ENCODE measurements around the gene RNF25.

Gene RNF25

DNA sequence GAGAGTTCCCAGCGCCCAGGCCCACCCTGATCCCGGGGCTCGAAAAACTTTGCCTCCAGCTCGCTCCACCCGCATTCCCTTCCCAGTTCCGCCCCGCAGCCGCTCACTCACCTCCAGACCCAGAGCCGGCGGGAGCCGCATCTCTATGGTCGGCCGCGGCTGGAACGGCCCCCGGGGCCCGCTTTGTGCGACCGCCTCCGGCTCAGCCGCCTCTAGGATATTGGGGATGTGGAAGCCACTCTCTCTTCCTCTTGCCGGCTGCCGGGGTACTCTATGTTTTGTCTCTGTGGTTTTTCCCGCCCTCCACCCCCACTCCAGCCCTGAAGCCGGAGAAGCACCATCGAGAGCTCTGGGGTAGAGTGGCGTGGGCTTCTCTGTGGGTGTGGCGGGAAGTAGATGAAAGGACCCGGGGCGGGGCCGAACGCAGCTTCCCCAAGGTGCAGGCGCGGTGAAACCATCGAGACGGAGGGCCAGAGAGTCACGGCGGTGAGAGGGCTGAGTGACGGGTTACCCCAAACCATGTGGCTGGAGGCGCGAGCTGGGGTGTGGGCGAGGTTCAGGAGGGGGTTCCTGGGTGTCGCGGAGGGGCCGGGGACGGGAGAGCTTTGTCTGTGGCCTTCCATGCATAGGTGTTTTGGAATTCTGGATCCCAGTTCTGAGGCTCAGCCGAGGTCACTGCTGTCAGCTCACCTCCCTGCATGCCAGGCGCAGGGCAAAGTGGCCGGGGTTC lies 12.4 kb downstream of the RNF25 start, which contains the start of the genes BCS1L and ZNF142:
BCS1L (plus strand) TSS at position 426 of the 730 bp plus-strand sequence. CDS start 1,305 bp downstream, outside the sequence.
ZNF142 (minus strand) TSS at position 366 of the 730 bp plus-strand sequence. CDS start 3,194 bp downstream, outside the sequence.
- peak; percentile 42 for DNase-seq (ENCODE audit: extremely low read depth, low read depth)
- TF ChIP-seq CTCF (IDR thresholded peaks at IDR 0.05; ENCODE audit: low read depth, low read length), result no peak

- DNase-seq (ENCODE audit: extremely low read depth, low read depth), result no peak
- peak; percentile 47 for TF ChIP-seq CTCF (IDR thresholded peaks at IDR 0.05; ENCODE audit: low read depth, low read length)
Measured at GRCh38 chr2:218658671-218659257, 13.0 kb downstream of the RNF25 start.

- no peak for DNase-seq (ENCODE audit: extremely low read depth, low read depth)
Measured at GRCh38 chr2:218655751-218656150, 16.1 kb downstream of the RNF25 start.

GRCh38 chr2:218648787-218649100 lies 23.1 kb downstream of the RNF25 start:
- DNase-seq (ENCODE audit: extremely low read depth, low read depth), result no peak
- TF ChIP-seq CTCF (IDR thresholded peaks at IDR 0.05; ENCODE audit: low read depth, low read length), result no peak

More at GRCh38 chr2:218655751-218656150, 16.1 kb downstream of the RNF25 start:
- no peak for TF ChIP-seq CTCF (IDR thresholded peaks at IDR 0.05; ENCODE audit: low read depth, low read length)

DNA sequence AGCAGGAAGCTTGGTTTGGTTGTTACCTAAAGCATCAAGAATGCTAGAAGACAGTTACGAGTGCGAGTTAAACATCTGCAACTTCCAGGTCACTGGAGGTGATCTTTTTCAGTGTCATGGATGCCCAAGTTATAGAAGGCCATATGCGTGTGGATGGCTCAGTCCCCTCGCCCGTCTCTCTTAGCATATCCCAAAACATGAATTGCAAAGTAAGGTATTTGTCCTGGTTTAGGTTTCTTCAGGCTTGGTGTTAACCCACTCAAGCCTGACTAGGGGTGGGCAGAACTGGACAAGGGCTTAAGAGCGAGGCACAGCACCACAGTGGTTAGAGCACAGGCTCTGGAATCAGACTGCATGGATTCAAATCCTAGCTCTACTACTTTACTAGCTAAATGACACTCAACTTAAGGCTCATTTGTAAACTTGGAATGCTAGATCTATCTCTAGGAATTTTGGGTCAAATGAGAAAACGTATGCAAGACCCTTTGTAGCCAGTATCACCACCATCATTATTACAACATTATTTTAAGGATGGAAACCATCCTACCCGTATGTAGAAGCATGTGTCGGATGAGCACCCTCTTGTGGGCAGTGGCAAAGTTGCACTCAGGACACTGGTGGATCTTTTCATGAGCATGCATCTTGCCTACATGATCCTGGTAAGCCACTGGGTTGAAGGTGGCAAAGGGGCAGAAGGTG lies 23.6 kb downstream of the RNF25 start:
- peak; percentile 89 for TF ChIP-seq CTCF (IDR thresholded peaks at IDR 0.05; ENCODE audit: low read depth, low read length)
- peak; percentile 28 for DNase-seq (ENCODE audit: extremely low read depth, low read depth)

DNA sequence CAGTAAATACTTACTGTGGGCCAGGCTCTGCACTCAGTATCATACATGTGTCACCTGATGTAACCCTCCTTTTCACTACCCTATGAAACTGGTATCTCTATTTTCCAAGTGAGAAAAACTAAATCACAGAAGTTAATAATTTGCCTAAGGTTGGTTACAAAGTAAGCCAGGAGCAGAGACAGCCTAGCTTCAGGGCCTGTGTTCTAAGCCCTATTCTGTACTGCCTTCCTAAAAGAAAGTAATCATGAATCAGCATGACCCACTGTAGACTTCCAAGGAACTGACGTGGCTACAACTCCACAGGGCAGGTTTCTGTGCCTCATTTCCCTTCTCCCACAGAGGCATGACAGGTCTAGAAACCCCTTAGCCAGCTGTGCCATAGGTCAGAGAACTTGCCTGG lies 26.7 kb downstream of the RNF25 start:
- DNase-seq (ENCODE audit: extremely low read depth, low read depth), result no peak
- no peak for TF ChIP-seq CTCF (IDR thresholded peaks at IDR 0.05; ENCODE audit: low read depth, low read length)

GRCh38 chr2:218644721-218645120 lies 27.1 kb downstream of the RNF25 start:
- no peak for DNase-seq (ENCODE audit: extremely low read depth, low read depth)
- TF ChIP-seq CTCF (IDR thresholded peaks at IDR 0.05; ENCODE audit: low read depth, low read length), result no peak

All from AG09319 (cell line).